ENCODE data around the gene TSPAN1.

The TSPAN1 gene

DNA sequence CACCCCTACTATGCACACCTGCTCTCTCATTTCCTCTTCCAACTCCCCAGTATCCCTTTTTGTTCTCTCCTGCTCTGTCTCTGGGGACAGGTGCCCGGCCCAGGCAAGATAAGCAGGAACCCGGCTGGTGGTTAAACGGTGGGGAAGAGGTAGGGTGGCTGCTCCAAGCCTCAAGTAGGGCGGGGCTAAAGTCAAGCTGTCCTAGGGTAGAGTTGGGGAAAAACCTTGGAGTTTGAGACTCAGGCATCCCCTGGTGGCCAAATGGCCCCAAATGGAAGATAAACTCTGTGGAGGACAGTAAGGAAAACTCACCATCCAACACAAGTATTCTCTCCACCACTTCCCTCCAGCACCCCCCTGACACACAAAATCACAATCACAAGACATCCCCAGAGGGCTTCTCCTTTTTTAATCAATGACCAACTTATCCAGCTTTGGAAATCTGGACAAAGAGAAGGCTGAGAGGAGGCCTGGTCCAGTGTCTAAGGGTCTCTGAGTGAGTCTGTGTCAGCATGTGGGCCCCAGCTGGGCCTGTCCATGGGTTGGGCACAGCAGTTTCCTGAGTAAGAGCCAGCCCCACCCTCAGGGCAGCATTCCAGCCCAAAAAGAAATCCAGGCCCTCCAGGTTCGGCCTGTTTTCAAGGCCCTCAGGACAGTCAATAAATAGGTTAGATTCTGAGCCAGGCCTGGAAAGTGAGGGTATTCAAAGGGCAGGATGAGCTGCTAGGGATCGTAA, 13.6 kb downstream of the TSPAN1 start:
- DNase-seq, result no peak

DNA sequence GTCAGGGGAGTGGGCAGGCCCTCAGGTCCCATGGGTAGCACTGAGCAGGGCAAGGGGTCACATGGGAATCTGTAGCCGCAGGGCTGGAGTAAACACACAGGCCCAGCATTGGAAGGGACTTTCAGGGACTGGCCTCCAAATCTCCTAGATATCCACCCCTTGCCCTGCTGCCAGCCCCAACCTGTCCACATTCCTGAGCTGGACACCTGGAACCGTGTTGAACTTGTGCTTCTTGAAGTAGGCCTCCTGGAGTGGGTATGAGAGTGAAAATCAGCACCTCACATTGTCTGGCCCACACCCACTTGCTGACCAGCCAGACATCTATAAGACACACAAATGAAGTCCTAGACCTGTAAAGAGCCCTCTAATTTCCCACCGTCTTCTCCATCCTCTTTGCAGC, 15.7 kb downstream of the TSPAN1 start:
- no peak for DNase-seq

DNA sequence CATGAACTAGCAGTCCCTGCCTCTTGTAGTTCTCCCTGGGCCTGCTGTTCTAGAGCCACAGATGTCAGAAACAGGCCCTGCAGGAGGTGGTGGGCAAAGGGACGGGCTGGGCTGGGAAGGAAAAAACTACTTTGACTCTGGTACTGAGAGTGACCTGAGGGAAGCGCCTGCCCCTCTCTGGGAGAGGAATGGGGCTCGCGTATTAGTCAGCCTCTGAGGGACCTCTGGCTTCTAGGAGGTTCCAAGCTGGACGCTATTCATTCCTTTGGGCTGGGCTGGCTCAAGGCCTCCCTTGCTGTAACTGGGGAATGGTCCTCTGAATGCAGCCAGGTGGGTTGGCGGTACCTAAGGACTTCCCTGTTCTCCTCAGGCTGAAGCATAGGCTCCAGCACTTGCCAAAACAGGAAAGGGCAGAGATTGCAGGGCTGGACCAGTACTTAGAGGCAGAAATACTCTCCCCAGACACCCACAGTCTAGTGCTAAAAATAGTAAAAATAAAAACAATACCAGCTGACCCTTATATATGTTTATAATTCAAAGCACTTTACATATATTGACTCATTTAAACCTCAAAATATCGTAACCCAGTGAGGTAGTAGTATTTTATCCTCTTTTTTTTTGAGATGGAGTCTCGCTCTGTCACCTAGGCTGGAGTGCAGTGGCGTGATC, 16.3 kb downstream of the TSPAN1 start:
- no peak for DNase-seq

DNA sequence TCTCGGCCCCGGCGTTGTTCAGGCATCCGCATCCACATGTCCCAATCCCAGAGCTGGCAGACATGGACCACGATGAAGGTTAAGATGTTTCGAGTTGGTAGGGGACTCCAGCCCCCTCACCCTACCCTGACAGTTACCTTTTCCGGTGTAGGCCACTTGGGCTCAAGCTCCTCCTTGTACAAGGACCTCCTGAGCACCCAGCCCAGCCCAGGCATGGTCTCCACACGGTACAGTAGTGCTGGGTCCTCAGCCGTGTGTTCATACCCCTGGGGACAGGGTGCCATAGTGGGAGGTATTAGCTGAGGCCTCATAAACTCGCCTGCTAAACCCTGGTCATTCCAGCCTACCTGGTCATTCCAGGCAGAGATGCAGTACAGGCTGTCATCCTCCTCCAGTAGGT, 17.3 kb downstream of the TSPAN1 start:
- no peak for DNase-seq

DNA sequence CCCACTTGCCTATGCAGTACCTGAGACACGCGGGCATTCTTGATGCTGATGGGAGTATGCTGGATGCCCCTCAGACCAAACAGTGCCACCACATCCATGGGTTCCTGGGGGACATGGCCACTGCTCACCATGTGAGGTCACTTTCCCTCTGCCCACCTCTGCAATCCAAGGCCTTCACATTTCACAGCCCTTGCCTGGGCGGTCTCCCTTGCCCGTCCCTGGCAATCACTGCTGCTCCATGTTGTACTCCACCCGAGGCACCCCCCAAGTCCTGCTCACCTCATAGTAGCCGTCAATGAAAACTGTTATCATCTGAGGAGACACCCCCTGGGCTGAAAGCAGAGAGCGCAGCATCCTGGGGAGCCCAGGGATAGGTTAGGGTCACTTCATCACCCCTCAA, 18.4 kb downstream of the TSPAN1 start:
- DNase-seq, result no peak

DNA sequence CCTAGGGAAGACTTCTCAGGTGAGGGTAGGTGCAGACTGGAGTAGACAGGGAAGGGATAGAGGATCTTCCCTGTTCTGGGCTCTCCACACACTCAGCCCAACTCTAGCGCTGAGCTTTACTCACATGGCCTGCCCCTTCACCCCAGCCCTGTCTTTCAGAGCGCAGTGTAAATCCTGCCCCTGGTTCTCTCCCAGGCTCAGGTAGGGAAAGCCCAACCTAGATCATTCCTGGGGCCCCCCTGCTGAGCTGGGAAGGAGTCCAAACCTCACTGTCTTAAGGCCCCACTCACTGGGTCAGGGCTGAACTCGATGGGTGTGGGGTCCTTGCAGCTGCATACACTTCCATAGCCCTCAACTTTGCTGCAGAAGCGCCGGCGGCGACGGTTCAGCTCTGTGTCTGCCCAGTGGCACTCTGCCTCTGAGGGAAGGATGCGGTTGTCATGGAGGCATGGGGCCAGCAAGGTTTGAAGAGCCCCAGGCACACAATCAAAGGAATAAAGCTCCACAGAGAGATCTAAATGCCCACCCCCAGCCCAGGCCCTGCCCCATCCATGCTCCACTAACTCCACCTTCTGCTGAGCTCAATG, 19.2 kb downstream of the TSPAN1 start:
- DNase-seq, result no peak

DNA sequence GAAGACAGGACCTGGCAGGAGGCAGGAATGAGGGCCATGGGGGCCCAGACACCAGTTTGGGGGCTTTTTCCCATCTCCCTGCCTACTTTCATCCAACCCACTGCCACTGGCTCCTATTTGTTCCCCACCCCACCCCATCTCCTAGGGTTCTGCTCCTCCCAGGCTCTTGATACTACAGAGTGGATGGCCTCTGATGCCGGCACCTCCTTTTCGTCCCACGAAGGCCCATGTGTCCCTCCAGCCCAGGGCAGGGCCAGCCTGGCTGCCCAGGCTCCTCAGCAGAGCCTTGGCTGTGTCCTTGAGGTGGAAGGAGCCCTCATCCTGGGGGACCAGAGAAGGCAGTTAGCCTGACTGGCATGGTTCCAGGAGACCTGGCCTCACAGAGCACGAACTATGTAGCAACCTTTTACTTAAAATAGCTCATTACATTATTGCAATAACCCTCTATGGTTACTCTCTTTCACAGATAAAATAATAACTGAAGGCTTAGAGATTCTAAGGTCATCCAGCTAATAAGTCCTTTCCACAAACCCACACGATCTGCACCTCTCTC, 19.8 kb downstream of the TSPAN1 start:
- no peak for DNase-seq

DNA sequence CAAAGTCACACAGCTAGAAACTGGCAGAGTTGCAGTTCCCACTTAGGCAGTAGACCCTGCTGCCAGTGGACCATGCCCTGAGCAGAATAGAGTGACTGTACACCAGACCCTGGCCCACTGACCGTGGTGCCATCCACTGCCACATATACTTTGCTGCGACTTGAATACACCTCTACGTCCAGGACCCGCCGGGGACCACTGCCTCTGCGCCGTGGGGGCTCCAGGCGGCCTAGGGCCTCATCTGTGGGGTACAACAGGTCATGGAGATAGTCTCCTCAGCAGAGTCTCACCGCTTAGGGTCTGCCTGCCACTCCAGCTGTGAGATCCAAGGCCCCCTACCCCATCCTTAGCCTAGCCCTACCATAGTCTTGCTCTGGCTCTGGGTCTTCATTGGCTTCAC, 21.7 kb downstream of the TSPAN1 start:
- DNase-seq, result no peak

DNA sequence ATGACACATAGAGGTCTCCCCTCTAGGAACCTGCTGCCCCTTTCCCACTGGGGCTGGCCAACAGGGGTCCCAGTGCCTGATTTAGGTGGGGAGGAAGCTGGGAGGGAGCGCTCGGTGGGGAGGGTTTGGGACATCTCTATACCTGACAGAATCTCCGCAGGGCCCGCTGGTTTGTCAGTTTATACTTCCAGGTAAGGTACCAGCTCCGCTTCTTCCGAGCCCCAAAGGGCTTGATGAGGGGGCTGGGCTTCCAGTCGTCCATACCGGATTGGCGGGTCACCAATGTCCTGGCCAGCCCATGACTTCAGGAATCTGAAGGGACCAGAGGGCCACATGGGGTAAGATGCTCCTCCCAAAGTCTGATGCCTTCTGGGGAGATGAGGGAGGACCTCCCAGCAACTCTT, 22.7 kb downstream of the TSPAN1 start:
- no peak for DNase-seq

DNA sequence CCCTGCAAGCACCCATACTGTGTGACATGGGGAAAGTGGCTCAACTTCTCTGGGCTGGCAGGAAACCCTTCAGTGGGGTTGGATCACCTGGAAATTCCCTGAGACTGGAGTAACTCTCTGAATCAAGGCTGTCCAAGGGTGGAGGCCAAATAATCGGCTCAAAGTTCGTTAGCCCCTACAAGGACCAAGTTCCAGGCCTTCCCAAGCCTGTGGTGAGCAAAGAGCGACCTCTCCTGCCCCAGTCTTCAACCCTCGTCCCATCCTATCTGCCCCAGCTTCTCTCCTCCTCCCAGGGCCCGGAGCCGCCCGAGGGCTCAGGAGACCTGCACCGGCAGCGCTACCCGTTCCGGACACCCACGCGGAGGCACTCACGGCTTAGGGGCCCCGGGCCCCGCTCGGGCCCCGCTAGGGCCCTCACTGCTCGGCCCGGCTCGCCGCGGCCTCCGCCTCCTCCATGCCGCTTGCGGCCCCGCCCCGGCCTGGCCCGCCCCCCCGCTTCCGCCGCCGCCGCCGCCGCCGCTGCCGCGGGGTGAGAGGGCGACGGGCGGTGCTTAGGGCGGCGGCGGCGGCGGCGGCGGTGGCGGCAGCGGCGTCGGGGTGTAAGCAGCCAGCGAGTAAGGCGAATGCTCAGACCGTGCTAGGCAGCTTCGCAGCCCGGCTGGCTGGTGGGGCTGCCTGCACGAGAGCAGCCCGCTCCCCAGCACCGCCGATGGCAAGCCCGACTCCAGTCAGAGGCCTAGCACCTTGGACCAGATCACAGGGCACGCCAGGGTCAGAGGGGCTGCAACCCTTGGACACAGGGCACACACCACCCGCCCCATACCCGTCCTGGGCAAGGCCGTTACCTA, 23.3 kb downstream of the TSPAN1 start, which contains the start of gene POMGNT1:
Gene POMGNT1, minus strand, starts transcription at position 471 of the 848 bp plus-strand sequence. CDS start 613 bp downstream, outside the sequence.
- DNase-seq, result peak; percentile 76

DNA sequence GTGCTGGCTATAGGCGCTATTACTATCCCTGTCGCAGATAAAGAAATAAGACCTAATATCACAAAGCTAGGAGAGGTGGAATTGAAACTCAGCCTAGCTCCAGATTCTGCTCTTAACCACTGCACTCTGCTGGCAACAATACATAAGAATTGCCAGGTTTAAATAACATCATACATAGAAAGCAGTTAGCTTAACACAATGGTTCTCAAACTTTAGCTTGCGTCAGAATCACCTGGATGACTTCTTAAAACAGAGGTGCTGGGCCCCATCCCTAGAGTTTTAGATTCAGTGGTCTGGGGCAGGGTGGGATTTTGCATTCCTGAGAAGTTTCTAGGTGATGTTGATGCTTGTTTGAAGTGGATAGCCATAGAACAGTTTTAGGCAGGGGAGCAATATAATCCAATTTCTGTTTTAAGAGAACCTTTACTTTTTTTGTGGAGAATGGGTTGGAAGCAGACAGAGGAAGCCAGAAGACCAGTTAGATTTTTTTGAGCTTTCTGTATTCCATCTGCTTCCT, 24.4 kb downstream of the TSPAN1 start:
- DNase-seq, result no peak

DNA sequence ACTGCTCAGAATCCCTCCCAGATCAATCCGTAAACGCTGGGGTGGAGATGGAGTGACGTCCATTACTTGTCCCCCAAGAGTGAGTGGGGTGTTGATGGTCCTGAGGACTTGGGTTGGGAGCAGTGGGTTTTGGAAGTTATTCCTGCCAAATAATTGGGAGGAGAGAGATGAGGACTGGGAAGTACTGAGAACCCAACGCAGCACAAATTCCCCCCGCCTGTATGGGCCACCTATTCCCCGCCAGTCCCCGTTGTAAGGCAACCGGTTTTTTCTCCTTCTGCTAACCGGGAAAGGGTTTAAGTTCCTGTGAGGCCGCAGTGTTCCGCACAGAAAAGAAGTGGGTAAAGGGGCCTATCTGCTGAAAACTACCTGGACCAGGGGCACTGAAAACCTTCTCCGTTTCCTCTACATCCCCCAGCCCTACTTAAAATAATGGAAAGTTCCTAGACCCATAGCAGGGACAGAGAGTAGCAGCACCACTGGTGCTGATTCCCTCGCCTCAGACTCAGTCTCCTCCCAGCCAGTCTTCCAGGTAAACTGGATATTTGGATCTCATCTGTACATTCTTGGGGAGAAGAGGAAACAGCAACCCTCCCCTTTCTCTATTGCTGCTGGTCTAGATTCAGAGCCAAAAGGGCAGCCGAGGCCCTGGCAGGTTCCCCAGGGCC, 29.0 kb downstream of the TSPAN1 start:
- no peak for DNase-seq

DNA sequence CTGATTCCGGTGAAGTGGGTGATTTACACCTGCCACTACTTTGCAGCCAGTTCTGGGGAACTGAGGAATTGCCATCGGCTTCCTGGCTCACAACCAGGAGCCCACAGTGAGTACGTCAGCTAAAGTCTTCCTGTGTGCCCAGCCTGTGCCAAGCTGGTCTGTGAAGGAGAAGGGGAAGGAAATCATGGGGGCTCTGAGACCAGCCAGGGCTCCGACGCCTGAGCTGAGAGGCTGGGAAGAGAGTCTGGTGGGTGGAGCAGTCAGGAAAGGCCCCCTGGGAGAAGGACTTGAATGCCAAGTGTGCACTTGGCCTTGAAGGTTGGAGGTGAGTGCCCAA, 29.5 kb downstream of the TSPAN1 start:
- DNase-seq, result no peak

DNA sequence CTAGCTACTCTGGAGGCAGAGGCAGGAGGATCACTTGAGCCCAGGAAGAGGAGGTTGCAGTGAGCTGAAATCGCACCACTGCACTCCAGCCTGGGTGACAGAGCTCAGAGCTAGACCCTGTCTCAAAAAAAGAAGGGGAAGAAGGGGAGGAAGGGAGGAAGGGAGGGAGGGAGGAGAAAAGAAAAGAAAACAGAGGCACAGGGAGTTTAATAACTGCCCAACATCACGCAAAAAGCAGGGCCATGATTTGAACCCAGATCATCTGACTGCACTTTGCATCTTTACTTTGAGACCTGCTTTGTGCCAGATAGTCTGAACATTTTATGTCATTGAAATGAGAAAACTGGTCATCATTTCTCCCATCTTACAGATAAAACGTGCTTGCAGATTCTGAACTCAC, 30.3 kb downstream of the TSPAN1 start:
- no peak for DNase-seq

DNA sequence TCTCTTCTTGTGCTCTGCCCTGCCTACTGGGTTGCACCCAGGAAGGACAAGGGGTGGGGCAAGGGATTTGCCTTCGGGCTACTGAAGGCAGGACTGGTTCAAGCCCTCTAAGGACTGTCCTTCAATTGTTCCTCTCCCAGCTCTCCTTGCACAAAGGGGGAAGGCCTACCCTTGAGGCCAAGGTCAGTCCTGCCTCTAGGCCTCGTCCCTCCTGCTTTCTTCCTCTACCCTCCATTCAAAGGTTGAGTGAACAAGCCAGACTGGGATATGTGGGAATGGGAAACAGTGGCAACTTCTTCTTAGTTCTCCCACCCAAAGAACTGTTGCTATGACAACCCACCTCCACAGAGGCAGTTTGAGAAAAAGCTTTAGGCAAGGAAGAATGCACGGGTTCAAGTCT, 30.9 kb downstream of the TSPAN1 start:
- DNase-seq, result no peak

DNA sequence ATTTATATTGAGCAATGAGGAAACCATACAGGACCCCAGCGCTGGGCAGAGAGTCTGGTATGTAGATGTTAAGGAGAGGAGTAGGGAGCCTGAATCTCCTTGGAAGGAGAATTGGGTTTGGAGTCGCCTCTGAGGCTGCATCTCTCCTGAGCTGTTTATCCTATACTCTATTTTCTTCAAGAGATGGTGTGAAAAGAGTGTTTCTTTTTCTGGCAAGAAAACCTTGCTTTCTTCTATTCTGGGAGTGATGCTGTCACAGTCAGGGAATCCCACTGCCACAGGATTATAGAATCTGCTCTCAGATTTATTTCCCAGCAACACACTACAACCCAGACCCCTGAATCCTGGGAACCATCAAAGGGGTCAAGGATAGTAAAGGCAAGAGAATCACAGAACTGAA, 31.5 kb downstream of the TSPAN1 start:
- no peak for DNase-seq

DNA sequence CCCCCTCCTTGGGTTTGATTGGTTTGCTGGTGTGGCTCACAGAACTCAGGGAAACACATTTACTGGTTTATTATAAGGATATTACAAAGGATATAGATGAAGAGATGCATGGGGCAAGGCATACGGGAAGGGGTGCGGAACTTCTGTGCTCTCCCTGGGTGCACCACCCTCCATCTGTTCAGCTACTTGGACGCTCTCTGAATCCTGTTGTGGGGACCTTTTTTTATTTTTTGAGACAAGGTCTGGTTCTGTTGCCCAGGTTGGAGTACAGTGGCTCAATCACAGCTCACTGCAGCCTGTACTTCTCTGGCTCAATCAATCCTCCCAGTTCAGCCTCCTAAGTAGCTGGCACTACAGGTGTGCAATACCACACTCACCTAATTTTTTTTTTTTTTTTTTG, 35.7 kb downstream of the TSPAN1 start:
- no peak for DNase-seq

DNA sequence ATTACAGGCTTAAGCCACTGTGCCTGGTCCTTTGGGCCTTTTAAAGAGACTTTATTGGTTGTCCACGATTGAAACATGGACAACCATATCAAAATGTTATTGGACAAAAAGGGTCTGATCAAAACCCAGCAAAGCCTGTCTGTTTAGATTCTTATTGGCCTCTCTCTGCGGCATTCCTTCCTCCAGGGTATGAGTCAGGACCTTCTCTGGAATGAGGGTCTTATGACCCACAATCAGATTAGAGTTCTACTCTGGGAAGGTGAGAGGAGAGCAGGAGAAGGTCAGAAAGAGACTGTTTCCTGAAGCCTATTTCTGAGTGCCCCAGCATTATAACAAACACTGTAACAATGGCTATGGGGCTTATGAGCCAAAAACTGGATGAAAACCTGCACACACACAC, 36.2 kb downstream of the TSPAN1 start:
- DNase-seq, result no peak

DNA sequence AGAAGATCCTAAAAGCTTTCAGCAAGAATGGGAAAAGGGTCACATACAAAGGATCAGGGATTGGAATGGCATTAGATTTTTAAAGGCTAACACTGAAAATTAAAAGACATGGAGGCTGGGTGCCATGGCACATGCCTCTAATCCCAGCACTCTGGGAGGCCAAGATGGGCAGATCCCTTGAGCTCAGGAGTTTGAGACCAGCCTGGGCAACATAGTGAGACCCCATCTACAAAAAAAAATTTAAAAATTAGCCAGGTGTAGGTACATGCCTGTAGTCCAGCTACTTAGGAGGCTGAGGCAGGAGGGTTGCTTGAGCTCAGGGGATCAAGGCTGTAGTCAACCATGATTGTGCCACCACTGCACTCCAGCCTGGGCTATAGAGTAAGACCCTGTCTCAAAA, 40.6 kb downstream of the TSPAN1 start:
- no peak for DNase-seq

DNA sequence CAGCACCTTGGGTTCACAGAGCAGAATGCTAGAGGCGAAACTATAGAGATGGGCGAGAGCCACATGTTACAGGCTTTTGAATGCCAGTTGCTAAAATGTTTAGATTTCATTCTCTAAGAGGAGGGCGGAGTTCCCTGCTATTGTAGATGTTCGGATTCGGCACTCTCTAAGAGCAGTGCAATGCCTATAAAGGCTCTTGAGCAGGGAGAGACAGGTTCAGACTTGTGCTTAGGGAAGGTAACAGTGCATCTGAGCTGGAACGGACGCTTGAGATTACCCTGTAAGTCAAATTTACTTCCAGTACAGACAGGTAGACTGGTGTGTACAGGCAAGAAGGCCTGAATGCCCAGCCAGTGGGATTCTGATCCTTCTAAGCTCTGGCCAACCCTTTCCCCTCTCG, 43.6 kb downstream of the TSPAN1 start:
- DNase-seq, result no peak

DNA sequence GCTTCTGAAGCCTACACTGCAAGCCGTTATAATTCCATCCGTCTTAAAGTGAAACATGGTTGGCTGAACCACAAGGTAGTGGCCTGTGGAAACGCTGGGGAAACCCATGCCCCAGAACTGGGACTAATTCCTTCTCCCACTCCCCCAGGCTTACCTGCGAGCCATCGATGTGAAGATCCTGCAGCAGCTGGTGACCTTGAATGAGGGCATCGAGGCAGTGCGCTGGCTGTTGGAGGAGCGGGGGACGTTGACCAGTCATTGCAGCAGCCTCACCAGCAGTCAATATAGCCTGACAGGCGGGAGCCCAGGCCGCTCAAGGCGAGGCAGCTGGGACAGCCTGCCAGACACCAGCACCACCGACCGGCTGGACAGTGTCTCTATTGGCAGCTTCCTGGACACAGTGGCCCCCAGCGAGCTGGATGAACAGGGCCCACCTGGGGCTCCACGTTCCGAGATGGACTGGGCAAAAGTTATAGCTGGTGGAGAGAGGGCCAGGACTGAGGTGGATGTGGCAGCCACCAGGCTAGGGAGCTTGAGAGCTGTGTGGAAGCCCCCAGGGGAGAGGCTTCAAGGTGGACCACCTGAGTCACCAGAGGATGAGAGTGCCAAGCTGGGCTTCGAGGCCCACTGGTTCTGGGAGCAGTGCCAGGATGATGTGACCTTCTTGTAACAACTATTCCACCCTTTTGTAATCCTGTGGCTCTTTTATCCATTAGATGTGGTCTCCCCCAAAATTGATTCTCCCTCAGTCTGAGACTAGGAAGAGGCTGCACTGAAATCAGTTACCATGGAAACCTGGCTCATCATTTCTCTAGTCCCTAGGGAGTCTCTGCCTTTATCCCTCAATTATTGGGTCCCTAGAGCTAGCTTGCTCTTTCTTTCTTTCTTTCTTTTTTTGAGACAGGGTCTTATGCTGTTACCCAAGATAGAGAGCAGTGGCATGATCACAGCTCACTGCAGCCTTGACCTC, 44.9 kb downstream of the TSPAN1 start:
- no peak for DNase-seq
